PC-9 (cell line): Measurements from ENCODE around the gene WDR27.

Experiments
- CTCF ChIP-seq: fragments of 200-600 bp; sonication (generic); conservative IDR thresholded peaks from 2 replicates; pipeline ENCODE4 v1.6.1; 2017; ENCODE audit warnings: mixed run types, antibody characterized with exemption, mild to moderate bottlenecking, moderate library complexity
- EZH2 ChIP-seq: fragments of 200-600 bp; sonication (generic); IDR thresholded peaks from 2 replicates; pipeline ENCODE4 v1.8.0; 2017; ENCODE audit warnings: antibody characterized with exemption, low read depth

- no peak for TF ChIP-seq EZH2
- TF ChIP-seq CTCF, result no peak
Observed at GRCh38 chr6:169678342-169678741, 23.5 kb downstream of the WDR27 start.
